Activated gamma-delta T cell treated with anti-CD3 and anti-CD28 coated beads, Interleukin-2, amount 50 U/mL, for 16 hours (primary cell): Measurements from ENCODE around the gene LCE4A.
"Not testable (repeated sequence)": the region's sequence is repeated elsewhere in the genome, so short reads cannot be mapped to it uniquely, and the experiment has no call there.

Source experiments
- DNase-seq: peaks from one replicate; pipeline ENCODE4 v3.0.0-alpha.2; 2020; ENCODE audit warnings: low read depth

LCE4A gene, protein sequence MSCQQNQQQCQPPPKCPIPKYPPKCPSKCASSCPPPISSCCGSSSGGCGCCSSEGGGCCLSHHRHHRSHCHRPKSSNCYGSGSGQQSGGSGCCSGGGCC

DNA sequence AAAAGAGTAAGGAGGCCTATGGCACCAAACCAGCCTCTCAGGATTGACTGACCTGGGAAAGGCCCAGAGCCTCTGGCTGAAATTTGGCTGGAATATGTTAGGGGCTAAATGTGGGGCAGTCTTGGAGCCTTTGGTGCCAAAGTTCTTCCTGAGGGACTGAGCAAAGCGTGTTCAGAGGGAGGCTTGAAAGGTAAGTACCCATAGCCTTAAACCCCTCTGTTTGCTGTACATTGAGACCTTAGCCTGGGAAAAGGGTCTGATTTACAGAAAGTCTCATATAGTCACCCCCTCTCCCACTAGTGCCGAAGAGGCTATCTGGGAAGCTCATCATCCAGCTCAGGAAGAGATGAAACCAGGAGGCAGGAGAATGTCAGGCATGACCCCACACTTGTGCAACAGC, at the start of gene LCE4A:
Gene LCE4A, plus strand, starts transcription at position 301 of the 400 bp plus-strand sequence. CDS start 916 bp downstream, outside the sequence.
- no peak for DNase-seq

DNA sequence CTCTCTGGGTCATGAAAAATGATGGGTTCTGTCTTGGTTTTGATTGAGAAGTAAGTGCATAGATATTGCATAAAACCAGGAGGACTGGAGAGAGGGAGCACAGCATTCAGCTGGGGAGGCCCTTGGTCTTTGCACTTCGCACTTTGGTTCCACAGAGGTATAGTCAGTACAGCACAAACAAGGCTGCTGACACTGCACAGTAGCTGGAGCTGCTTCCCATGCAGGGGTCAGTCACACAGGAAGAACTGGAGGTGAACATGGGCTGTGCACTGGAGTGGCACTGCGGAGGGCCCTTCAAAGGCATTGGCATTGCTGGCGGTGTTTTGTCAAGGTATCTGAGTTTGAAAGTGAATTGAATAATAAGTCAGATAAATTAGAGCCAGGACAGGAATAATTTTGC, 49.3 kb upstream of the LCE4A start:
- DNase-seq = no peak

DNA sequence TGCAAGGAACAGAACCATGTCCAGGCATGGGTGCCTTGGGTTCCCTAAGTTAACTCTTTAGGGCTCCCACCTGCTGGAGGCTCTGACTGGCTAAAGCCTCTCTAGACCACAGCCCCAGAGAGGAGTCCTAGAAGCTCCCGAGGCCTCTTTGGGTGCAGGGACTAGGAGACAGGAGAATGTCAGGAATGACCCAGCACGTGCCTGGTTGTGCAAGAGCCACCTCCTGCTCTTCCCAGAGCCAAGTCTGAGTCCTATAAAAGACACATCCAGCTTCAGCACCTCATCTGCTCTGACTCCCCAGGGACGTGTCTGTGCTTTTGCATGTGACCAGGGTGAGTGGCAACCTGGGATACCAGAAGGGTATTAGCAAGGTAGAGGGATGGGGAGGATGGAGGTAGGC, 44.9 kb upstream of the LCE4A start, which contains the start of gene LCE2D:
Gene LCE2D, plus strand, starts transcription at position 283 of the 400 bp plus-strand sequence. CDS start 726 bp downstream, outside the sequence.
- no peak for DNase-seq

DNA sequence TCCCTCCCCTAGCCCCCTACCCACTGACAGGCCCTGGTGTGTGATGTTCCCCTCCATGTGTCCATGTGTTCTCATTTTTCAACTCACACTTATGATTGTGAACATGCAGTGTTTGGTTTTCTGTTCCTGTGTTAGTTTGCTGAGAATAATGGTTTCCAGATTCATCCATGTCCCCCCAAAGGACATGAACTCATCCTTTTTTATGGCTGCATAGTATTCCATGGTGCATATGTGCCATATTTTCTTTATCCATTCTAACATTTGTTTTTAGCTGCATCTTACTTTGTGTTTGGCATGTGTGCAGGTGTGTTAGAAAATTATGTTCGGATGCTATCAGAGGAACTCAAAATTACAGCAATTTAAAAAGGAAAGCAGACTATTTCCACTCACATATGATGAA, 41.8 kb upstream of the LCE4A start:
- DNase-seq = not testable (repeated sequence)

DNA sequence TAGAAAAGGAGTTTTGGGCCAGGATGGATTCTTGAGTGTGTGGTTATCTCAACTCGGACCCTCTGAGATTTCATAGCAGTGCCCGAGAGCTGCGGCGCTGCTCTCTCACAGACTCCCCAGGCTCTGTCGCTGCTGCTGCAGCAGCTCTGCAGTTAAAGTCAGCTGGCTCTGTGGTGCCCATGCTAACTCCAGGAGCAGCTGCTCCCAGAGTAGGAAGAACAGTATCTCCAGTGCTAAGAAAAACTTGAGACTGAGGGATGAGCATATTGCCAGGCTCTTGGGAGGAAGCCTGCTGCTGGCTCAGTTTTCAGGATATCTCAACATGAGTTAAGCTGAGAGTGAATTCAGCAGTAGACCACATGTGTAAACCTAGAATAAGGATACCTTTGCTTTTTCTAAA, 40.3 kb upstream of the LCE4A start:
- DNase-seq = no peak

DNA sequence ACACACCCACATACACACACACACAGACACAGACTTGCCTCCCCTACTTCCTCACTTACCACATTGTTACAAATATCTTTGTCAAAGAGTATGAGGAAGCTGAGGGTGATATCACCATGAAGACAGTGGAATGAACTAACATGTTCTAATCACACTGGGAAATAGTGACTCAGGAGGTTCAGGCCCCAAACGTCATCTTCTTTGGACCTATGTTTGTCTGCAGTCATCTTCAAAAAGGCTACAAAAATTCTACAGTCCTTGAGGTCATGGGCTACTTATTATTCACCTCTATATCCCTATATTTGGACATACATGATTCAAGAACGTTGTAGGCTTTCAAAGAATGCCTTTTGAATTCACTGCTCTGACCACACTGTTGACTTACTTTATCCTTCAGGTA, 34.9 kb upstream of the LCE4A start:
- DNase-seq = no peak

DNA sequence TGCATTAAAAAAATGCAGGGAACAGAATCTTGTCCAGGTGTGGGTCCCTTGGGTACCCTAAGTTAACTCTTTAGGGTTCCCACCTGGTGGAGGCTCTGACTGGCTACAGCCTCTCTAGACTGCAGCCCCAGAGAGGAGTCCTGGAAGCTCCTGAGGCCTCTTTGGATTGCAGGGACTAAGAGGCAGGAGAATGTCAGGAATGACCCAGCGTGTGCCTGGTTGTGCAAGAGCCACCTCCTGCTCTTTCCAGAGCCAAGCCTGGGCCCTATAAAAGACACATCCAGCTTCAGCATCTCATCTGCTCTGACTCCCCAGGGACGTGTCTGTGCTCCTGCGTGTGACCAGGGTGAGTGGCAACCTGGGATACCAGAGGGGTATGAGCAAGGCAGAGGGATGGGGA, 33.0 kb upstream of the LCE4A start, which contains the start of gene LCE2C:
Gene LCE2C, plus strand, starts transcription at position 297 of the 400 bp plus-strand sequence. CDS start 737 bp downstream, outside the sequence.
- not testable (repeated sequence) for DNase-seq

DNA sequence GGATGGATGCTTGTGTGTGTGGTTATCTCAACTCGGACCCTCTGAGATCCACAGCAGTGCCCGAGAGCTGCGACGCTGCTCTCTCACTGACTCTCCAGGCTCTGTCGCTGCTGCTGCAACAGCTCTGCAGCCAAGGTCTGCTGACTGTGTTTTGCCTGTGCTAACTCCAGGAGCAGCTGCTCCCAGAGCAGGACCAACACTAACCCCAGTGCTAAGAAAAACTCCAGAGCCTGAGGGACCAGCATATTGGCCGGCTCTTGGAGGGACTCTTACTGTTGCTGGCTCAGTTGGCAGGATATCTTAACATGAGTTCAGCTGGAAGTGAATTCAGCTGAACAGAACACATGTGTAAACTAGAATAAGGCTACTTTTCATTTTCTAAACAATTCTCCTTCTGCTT, 28.5 kb upstream of the LCE4A start:
- DNase-seq = no peak

DNA sequence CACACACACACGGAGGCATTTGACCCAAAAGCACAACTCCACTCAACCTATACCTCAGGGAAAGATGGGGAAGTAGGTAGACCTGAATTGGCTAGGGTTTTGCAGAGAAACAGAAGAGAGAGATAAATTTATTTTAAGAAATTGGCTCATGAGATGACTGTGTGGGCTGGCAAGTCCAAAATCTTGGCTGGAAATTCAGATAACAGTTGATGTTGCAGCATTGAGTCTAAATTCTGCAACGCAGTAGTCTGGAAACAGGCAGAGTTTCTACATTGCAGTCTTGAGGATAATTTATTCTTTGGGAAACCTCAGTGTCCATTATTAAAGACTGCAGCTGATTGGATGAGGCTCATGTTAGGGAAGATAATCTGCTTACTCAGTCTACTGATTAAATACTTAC, 26.3 kb upstream of the LCE4A start:
- DNase-seq = no peak

DNA sequence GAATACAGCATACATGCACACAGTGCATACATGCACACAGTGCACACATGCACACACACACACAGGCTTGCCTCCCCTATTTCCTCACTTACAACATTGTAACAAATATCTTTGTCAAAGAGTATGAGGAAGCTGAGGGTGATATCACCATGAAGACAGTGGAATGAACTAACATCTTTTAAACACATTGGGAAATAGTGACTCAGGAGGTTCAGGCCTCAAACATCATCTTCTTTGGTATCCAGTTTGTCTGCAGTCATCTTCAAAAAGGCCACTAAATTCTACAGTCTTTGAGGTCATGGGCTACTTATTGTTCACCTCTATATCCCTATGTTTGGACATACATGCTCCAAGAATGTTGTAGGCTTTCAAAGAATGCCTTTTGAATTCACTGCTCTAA, 24.1 kb upstream of the LCE4A start:
- DNase-seq = no peak

DNA sequence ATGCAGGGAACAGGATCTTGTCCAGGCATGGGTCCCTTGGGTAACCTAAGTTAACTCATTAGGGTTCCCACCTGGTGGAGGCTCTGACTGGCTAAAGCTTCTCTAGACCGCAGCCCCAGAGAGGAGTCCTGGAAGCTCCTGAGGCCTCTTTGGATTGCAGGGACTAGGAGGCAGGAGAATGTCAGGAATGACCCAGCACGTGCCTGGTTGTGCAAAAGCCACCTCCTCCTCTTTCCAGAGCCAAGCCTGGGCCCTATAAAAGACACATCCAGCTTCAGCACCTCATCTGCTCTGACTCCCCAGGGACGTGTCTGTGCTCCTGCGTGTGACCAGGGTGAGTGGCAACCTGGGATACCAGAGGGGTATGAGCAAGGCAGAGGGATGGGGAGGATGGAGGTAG, 22.1 kb upstream of the LCE4A start, which contains the start of gene LCE2B:
Gene LCE2B, plus strand, starts transcription at position 301 of the 400 bp plus-strand sequence. CDS start 721 bp downstream, outside the sequence.
- DNase-seq = not testable (repeated sequence)

DNA sequence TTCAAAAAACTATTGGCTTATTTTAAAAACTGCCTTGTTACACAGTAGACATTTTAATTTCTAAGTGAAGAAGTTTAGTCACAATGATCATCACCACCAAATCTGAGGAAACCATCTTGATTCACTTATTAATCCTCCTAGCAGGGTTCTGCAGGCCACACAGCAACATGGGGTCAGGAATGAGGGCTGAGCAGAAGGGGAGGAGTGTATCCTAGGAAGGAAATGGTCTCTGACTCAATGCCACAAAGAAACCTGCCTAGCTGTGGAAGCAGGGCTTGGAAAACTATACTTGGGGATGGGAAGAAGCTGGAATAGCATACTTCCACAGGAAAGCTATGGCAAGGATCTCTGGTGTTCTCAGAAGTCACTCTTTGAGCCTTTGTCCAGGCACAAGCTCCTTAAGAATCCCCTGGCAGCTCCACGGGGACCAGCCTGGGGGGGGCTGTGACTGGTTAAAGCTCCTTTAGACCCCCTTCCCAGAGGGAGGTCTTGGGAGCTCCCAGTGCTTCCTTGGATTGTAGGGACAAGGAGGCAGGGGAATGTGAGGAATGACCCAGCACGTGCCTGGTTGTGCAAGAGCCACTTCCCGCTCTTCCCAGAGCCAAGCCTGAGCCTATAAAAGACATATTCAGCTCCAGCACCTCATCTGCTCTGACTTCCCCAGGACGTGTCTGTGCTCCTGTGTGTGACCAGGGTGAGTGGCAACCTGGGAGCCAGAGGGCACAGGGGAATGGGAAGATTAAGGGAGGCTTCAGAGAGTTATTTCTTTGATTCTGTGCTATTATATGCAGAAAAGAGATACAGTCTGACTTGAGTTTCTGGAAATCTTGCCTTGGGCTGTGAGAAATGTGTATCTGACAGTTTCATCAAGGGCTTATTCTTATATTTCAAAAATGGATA, 10.0 kb upstream of the LCE4A start, which contains the start of gene LCE2A:
Gene LCE2A, plus strand, starts transcription at position 645 of the 900 bp plus-strand sequence. CDS start 557 bp downstream, outside the sequence.
- DNase-seq = no peak

DNA sequence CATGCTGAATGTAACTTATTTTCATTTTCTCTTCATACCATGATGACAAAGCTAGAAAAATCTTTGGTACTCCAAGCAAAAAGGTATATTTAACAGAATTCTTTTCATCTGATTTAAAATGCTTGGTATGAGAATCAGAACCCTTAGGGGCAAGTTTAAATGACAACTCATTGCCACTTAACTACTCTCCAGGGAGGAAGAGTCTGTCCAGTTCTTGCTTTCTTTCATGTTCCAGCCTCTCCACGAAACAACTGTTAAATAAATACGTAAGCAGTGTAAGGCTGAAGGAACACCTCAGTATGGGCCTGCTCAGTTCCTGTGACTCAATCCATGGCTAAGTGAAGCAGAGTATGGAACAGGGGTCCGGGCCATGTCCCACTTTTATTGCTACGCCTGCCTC, 8.2 kb upstream of the LCE4A start:
- no peak for DNase-seq

DNA sequence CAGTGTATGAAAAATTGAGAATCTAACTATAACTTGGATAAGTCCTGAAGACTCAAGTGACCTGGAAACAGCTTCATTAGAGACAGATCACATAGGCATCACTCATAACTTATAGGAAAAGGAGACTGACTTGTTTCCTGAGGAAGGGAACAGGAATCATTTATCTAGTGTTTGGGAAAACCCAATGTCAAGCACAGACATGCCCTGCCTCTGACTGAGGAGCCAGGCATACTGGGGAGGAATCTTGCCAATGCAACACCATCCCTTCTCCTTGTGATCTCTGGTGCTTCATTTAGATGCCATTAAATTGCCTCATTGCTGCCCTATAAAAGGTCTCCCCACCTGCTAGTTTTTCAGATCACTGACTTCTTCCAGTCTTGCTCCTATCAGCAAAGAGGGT, 10.3 kb downstream of the LCE4A start:
- no peak for DNase-seq

DNA sequence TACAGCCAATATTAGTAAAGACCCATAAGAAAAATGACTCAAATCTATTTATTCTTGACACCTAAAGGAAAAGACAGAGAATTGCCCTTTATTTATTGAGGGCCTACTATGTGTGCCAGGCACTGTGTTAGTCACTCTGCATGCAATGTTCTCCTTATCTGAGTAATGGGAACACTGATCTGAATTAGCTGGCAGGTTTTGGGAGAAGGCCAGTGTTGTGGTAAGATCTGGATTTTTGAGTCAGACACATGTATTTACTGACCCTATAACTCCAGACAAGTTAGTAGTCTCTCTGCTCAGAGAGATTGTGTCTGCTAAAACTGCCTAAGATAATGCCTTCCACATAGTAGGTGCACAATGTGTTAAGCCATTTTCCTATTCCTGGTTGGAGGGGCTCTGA, 17.3 kb downstream of the LCE4A start:
- no peak for DNase-seq

DNA sequence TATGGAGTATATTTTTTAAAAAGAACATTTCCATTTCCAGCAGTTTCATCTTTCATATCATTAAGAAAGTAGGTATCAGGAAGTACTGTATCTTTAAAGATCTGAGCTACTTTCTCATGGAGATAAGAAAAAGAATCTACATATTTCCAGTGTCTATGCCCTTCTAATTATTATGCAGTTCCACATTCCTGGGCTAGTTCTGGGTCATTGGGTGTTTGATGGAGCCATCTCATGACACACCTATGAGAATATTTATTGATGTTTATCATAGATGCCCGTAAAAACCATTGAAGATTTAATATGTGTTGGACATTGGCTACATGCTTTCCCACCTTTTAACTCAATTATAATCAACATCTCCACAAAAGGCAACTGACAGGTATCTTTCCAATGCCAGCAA, 21.0 kb downstream of the LCE4A start:
- no peak for DNase-seq

DNA sequence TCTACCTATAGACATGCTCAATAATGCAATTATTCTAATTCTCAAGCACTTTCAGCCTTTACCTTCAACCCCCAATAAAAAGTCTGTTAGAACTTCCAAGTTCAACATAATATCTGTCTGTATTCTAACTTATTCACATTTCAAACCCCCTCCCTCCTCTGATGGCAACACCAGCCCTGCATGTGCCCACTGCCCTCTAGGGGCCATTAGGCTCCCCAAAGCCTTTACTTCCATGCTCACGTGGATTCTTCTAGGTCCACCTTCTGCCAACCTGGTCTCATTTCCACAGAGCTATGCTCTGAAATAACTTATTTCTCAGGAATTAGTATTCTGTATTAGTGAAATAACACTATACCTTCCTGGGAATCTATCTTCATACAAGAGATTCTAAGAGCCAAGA, 27.7 kb downstream of the LCE4A start:
- DNase-seq = no peak

DNA sequence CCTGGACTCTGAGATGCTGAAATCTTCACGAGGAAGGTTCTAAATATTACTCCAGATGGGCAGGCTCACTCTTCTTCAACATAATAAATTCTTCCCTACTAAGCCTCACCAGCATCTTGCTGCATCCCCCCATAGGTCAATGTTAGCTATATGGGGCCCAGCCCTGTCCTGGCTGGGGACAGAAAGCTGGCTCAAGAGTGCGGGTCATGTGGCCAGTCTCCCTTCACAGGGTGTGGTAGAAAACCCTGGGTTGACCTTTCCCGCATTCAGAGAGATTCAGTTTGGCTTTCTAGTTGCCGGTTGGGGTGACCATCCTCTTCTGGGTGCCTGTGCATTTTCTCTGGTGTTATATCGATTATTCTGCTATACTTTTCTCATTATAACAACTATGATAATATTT, 30.0 kb downstream of the LCE4A start:
- DNase-seq = no peak

DNA sequence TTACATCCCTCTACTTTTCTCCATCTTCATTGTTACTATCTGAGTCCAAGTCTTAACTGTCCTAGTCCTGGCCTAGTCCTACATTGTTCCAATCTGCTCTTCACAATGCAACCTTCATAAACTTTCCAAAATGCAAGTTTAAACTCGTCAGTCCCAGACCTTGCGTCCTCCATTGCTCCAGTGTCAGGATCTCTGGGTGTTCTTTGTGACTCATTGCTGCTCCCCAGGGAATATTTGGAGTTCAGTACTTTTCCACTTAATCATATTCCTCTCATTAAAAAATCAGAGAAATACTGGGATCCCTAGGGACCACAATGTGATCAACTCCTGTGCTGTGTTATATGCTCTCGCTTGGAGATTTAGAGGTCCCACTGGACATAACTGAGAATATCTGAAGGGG, 31.9 kb downstream of the LCE4A start:
- no peak for DNase-seq

DNA sequence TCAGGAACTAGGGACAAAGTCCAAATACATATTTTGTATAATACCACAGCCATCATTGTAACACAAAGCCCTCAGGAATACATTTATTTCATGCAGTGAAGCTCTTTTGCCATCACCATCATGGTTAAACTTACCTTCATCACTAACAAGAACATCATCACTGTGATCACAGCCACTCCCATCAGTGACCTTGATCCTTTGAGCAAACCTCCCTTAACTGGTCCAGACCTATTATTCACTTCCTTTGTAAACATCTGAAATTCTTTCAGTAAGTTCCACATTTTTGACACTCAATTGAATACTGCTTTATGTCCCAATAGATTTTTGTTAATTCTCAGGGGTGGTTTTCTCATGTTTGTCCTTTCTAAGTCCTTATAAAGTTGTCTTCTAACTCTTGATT, 33.7 kb downstream of the LCE4A start:
- no peak for DNase-seq

DNA sequence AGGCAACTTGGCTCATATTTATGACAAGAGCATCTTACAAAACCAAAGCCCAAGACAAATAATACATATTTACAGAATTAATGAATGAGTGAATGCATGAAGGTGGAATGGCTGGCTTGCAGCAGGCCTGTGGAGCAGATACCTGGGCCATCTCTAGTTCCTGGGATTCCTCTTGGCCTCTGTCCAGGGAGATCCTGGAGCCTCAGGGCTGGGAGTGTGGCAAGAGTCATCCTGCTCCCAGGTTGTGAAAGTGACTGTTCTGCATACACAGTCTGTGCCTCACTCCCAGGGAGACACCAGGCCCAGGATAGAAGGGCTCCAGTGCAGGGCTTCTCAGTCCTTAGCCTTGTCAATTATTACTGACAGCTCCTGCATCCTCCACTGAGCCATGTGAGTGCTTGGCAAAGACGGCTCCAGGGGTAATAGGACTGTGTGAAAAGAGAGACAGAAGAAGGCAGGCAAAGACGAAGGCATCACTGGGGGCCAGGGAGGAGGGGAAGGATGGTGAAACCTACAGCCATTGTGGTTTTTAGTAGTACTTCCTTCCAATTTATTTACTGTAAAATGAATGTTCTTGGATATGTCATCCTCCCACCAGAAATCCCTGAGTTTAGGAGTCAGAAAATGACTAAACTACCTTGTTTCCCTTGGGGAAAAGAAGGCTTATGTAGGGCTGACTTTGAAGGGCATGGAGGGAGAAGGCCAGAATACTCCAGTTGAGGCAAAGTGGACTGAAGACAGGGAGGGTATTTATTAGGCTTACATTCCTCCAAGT, 35.6 kb downstream of the LCE4A start:
- no peak for DNase-seq

DNA sequence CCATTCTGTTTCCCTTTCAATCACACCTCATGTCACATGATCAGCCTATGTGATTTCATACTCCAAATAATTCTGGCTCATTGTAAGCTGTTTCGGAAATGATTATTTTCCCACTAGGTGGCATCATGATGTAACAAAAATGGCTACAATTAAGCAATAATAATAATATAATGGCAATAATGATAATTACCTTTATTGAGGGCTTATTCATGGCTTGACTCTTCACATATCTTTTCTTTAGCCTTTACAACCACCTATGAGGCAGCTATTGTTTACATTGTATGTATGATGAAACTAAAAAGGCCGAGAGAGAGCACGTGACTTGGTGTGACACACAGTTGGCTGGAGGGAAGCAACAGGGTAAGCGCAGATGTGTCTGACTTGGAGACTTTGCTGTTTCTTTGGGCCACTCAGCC, 37.3 kb downstream of the LCE4A start:
- no peak for DNase-seq
